GM10847 (cell line): ENCODE results near the gene SLC16A9.

Experiments
- POLR2A ChIP-seq: IDR thresholded peaks from 2 replicates; pipeline ENCODE4 v1.6.1; 2011; ENCODE audit not compliant: insufficient read length; ENCODE audit errors: extremely low read depth

Gene SLC16A9

GRCh38 chr10:59649606-59650346 is 59.9 kb downstream of the SLC16A9 start:
- TF ChIP-seq POLR2A, result no peak

- no peak for TF ChIP-seq POLR2A
Observed at GRCh38 chr10:59648711-59649201, 60.9 kb downstream of the SLC16A9 start.

- TF ChIP-seq POLR2A, result no peak
Observed at GRCh38 chr10:59644841-59645240, 64.8 kb downstream of the SLC16A9 start.

- no peak for TF ChIP-seq POLR2A
Observed at GRCh38 chr10:59635502-59636290, 74.0 kb downstream of the SLC16A9 start.

- no peak for TF ChIP-seq POLR2A
Observed at GRCh38 chr10:59634102-59634501, 75.5 kb downstream of the SLC16A9 start.

GRCh38 chr10:59633063-59633462 is 76.6 kb downstream of the SLC16A9 start:
- TF ChIP-seq POLR2A, result no peak

GRCh38 chr10:59631882-59632807 is 77.5 kb downstream of the SLC16A9 start:
- TF ChIP-seq POLR2A, result no peak

- TF ChIP-seq POLR2A, result no peak
Observed at GRCh38 chr10:59631237-59631636, 78.4 kb downstream of the SLC16A9 start.

GRCh38 chr10:59628965-59629364 is 80.7 kb downstream of the SLC16A9 start:
- TF ChIP-seq POLR2A, result no peak

- TF ChIP-seq POLR2A, result no peak
Observed at GRCh38 chr10:59628456-59628855, 81.2 kb downstream of the SLC16A9 start.

GRCh38 chr10:59627366-59628018 is 82.2 kb downstream of the SLC16A9 start:
- no peak for TF ChIP-seq POLR2A

GRCh38 chr10:59626523-59626869 is 83.2 kb downstream of the SLC16A9 start:
- TF ChIP-seq POLR2A, result no peak

- no peak for TF ChIP-seq POLR2A
Observed at GRCh38 chr10:59625721-59626522, 83.7 kb downstream of the SLC16A9 start.

GRCh38 chr10:59624951-59625350 is 84.7 kb downstream of the SLC16A9 start:
- TF ChIP-seq POLR2A, result no peak

- TF ChIP-seq POLR2A, result no peak
Observed at GRCh38 chr10:59624136-59624535, 85.5 kb downstream of the SLC16A9 start.
